Cortex of kidney (tissue), 1 donor: ENCODE measurements around the gene ZFAND5.

Source experiments
- DNase-seq: peaks from one replicate; lab custom pipeline; 2025; lab: John Stamatoyannopoulos, UW

Gene ZFAND5

GRCh38 chr9:72362680-72363139 lies 2.3 kb downstream of the ZFAND5 start:
- no peak for DNase-seq

- DNase-seq: no peak
These were observed 2.9 kb downstream of the ZFAND5 start for GRCh38 chr9:72362118-72362531.

GRCh38 chr9:72361217-72361616 lies 3.8 kb downstream of the ZFAND5 start:
- DNase-seq: no peak

- DNase-seq: no peak
These were observed 4.7 kb downstream of the ZFAND5 start for GRCh38 chr9:72360324-72360723.

GRCh38 chr9:72356041-72356582 lies 8.9 kb downstream of the ZFAND5 start:
- no peak for DNase-seq

- no peak for DNase-seq
These were observed 9.9 kb downstream of the ZFAND5 start for GRCh38 chr9:72355153-72355552.

- DNase-seq: no peak
These were observed 10.3 kb downstream of the ZFAND5 start for GRCh38 chr9:72354704-72355103.

GRCh38 chr9:72353455-72354116 lies 11.4 kb downstream of the ZFAND5 start:
- DNase-seq: no peak

GRCh38 chr9:72352911-72353388 lies 12.1 kb downstream of the ZFAND5 start:
- no peak for DNase-seq

GRCh38 chr9:72351538-72352453 lies 13.2 kb downstream of the ZFAND5 start:
- DNase-seq: no peak

- DNase-seq: no peak
These were observed 15.1 kb downstream of the ZFAND5 start for GRCh38 chr9:72349911-72350310.

- DNase-seq: no peak
These were observed 15.8 kb downstream of the ZFAND5 start for GRCh38 chr9:72349240-72349639.

GRCh38 chr9:72346333-72346732 lies 18.7 kb downstream of the ZFAND5 start:
- DNase-seq: no peak

GRCh38 chr9:72338631-72339030 lies 26.4 kb downstream of the ZFAND5 start:
- DNase-seq: no peak

GRCh38 chr9:72337286-72337685 lies 27.7 kb downstream of the ZFAND5 start:
- DNase-seq: no peak

- DNase-seq: no peak
These were observed 30.2 kb downstream of the ZFAND5 start for GRCh38 chr9:72334658-72335337.

- DNase-seq: no peak
These were observed 31.3 kb downstream of the ZFAND5 start for GRCh38 chr9:72333709-72334108.

GRCh38 chr9:72333197-72333596 lies 31.8 kb downstream of the ZFAND5 start:
- no peak for DNase-seq

- no peak for DNase-seq
These were observed 32.7 kb downstream of the ZFAND5 start for GRCh38 chr9:72332351-72332750.

GRCh38 chr9:72327631-72328030 lies 37.4 kb downstream of the ZFAND5 start:
- no peak for DNase-seq

- DNase-seq: no peak
These were observed 38.4 kb downstream of the ZFAND5 start for GRCh38 chr9:72326641-72327040.

- DNase-seq: no peak
These were observed 40.0 kb downstream of the ZFAND5 start for GRCh38 chr9:72324974-72325373.
